Pancreas (tissue), 10 donors: ENCODE data around the gene ZKSCAN1. TPM values are rescaled to one million over a fixed set of nuclear protein-coding genes. Genes with fewer than 3 reads are reported as not detected.

Source experiments
- ATAC-seq, 4 donors: fragments of 200-7000 bp; cut with Tn5 transposase; one replicate each; pipeline versions ENCODE4 v1.8.0 to v1.9.1; 2020; ENCODE audit warnings: mild to moderate bottlenecking in 4 of 4, moderate library complexity in 4 of 4
- DNase-seq, 6 donors: peaks; one replicate each; pipeline ENCODE4 v3.0.0-alpha.2; 2020
- FAIRE-seq: peaks from 2 replicates; lab custom pipeline; 2012; peaks lifted over from hg19 to GRCh38; lab: Jason Lieb, UNC
- H3K27ac ChIP-seq, 4 donors: fragments of 200-600 bp; sonication (generic); 1 replicate in 3 of 4; 2 replicates in 1 of 4; pipeline versions ENCODE4 v1.5.0 to v1.8.0; 2020
- H3K27me3 ChIP-seq, 4 donors: fragments of 200-600 bp; one replicate each; pipeline ENCODE4 v1.8.0; 2021
- H3K36me3 ChIP-seq, 3 donors: fragments of 200-600 bp; sonication (generic) in 1 of 3; one replicate each; pipeline versions ENCODE4 v1.5.0 to v1.8.0; 2020 to 2021
- H3K4me1 ChIP-seq, 3 donors: fragments of 200-600 bp; one replicate each; pipeline ENCODE4 v1.8.0; 2021
- H3K4me3 ChIP-seq, 4 donors: fragments of 200-600 bp; sonication (generic) in 2 of 4; one replicate each; pipeline versions ENCODE4 v1.5.0 to v1.8.0; 2020 to 2021
- H3K9me3 ChIP-seq, 4 donors: fragments of 200-600 bp; one replicate each; pipeline ENCODE4 v1.8.0; 2021
- WGBS, 2 donors: extraction: QIAGEN DNeasy Blood & Tissue Kit; methylation state at CpG; one replicate each; pipeline ENCODE4 v1.1.7; 2013; 5-methylcytosine and 5-hydroxymethylcytosine counted together
- intact Hi-C, 3 donors: fragments of 100-400 bp; cut with DNase I; formaldehyde crosslinking; loops; one replicate each; pipeline versions ENCODE4 v1.11.1 to v1.14.2; 2022
- polyA plus RNA-seq, 2 donors: library from polyadenylated mRNA; stranded (reverse); fragments of 200-250 nt; gene quantifications; one replicate each; pipeline ENCODE4 v1.2.3, GENCODE V29; 2013
- total RNA-seq, 6 donors: library from RNA; stranded (reverse); fragmentation: NEBNext Ultra II Directional in 4 of 6; extraction: Animal tissue kit (Norgen Biotek cat#: 25700) in 4 of 6; gene quantifications; one replicate each; pipeline versions ENCODE4 v1.2.1 to v1.2.4, GENCODE V29; 2021 to 2023
- TF ChIP-seq, protein P1 (sequence below), 4 donors: fragments of 200-600 bp; sonication (generic) in 3 of 4; IDR thresholded peaks; one replicate each; pipeline versions ENCODE4 v1.5.0 to v1.8.0; 2021; ENCODE audit warnings: antibody characterized with exemption in 4 of 4
- donor health status: healthy with polysubstance abuse.
- donor health status: DM: no; HTN: no; CAD: no; lungs with moderate emphysema.
- donor health status: DM: no; HTN: no; CAD: no.
- donor health status: control.
- donor health status: control.
- donor health status: Bipolar disorder and iron deficiency.
- donor health status: DM: yes; HTN: yes; CAD: no.
- donor health status: DM: no; HTN: no; CAD: no.
- donor health status: DM: no; HTN: no; CAD: no.
- donor health status: DM: yes; HTN: yes; CAD: no.

ZKSCAN1 gene
- total and polyA plus RNA-seq, 8 donors: 24.2 to 86.0 (median 61.7) TPM

DNA sequence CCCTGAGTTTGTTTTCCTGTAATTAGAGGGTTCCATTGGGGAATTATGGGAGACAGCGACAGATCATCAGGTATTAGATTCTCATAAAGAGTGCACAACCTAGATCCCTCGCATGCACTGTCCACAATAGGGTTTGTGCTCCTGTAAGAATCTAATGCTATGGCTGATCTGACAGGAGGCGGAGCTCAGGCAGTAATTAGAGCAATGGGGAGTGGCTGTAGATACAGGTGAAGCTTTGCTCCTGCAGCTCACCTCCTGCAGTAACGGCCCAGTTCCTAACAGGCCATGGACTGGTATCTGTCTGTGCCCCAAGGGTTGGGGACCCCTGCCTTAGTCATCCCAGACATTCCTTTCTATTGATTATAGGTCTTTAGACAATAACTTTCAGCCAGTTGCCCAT is 33.3 kb downstream of the ZKSCAN1 start:
- no peak for FAIRE-seq
- DNase-seq: no peak

DNA sequence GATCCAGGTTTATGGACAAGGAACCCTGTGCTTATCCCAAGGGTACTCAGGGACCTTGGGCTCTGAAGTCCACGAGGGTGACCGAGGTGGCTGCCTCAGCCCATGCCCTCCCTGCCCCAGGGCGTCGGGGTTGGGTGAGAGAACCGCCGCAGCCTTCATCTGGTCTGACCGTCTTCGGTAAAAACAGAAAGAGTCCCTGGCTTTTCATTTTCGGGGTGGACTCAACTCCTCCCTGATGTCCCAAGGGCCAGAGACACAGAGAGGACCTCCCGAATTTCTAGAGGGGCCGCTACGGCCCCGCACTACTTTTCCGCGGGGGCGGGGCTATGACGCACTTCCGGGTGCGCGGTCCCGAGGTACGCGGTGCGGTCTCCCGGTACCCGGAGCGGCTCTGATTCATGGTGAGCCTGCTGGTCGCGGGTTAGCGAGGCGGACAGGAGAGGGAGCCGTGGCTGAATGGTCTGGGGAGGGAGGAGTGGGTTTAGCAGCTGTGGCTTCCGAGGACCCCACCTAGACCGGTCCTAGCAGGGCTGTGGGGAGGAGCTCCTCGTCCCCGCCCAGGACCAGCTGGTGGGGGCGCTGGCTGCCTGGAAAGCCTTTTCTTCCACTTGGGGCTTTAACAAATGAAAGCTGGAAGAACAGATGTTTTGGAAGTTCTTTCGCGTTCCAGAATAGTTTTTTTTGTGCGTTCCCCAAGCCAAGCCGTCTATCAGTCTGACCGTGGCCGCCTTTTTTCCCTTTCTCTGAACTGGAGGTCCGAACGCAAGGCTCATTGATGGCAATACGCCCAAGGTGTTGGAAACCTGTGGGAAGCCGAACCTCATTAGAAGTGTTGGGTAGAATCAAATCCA is 34.3 kb downstream of the ZKSCAN1 start, which contains the start of gene ZSCAN21:
Gene ZSCAN21, plus strand, starts transcription at position 334 of the 851 bp plus-strand sequence. CDS start 7,233 bp downstream, outside the sequence.
- Histone ChIP-seq H3K36me3 (no peaks in the 10 kb centered on the region), H3K27ac (peak within 1 kb of the TSS; percentile 92 to 94 (median 94)), H3K27me3 (no peaks in the 10 kb centered on the region), H3K4me3 (peak within 1 kb of the TSS; percentile 61 to 88 (median 80)), H3K9me3 (no peaks in the 10 kb centered on the region), H3K4me1 (peaks cover 0 to 10% (median 7%) of the 10 kb centered on the region in 3 donors)
- DNase-seq (peak; percentile 81 to 93 (median 86)), FAIRE-seq (no peak), ATAC-seq (peak; percentile 90 to 96 (median 91))
- 0% methylated on average over 47 of the region's 47 CpGs for WGBS, 2 donors
- intact Hi-C loops: loop anchor here in 1 of 3 donors (10.0 kb wide), 1 partner anchor 125 kb away; the partner anchor contains the start of gene GJC3
- TF ChIP-seq, protein P1, sequence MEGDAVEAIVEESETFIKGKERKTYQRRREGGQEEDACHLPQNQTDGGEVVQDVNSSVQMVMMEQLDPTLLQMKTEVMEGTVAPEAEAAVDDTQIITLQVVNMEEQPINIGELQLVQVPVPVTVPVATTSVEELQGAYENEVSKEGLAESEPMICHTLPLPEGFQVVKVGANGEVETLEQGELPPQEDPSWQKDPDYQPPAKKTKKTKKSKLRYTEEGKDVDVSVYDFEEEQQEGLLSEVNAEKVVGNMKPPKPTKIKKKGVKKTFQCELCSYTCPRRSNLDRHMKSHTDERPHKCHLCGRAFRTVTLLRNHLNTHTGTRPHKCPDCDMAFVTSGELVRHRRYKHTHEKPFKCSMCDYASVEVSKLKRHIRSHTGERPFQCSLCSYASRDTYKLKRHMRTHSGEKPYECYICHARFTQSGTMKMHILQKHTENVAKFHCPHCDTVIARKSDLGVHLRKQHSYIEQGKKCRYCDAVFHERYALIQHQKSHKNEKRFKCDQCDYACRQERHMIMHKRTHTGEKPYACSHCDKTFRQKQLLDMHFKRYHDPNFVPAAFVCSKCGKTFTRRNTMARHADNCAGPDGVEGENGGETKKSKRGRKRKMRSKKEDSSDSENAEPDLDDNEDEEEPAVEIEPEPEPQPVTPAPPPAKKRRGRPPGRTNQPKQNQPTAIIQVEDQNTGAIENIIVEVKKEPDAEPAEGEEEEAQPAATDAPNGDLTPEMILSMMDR (IDR thresholded peaks at IDR 0.05): no peak

More for the DNA sequence above, 33.3 kb downstream of the ZKSCAN1 start:
- no peak overlapping the region for H3K4me3 ChIP-seq
- H3K4me1 ChIP-seq: peaks cover 0 to 10% (median 7%) of the 10 kb centered on the region in 3 donors
- H3K27ac ChIP-seq: no peak overlapping the region
- ATAC-seq: no peak
- H3K27me3 ChIP-seq: no peaks in the 10 kb centered on the region
- 69 to 72% methylated on average over 4 of the region's 4 CpGs for WGBS, 2 donors
- TF ChIP-seq, protein P1 (IDR thresholded peaks at IDR 0.05): no peak
- no peaks in the 10 kb centered on the region for H3K9me3 ChIP-seq
- intact Hi-C loops: no loop called here
- H3K36me3 ChIP-seq: no peaks in the 10 kb centered on the region

DNA sequence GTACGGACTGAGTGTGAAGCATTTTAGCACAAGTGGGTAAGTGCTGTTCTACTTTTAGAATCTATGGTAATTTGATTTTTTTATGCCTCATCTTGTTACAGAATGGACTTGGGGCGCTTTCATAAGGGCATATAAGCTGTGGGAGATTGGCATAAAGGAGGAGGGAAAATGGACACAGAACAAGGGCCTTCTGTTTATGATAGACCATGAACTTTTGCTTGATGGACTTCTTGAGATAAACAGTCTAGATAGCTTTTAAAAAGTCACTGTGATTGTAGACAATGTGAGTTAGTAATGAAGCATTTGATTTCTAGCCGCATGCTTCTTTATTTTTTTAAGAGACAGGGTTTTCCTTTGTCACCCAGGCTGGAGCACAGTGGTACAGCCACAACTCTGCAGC is 36.2 kb downstream of the ZKSCAN1 start:
- H3K27me3 ChIP-seq: no peaks in the 10 kb centered on the region
- H3K9me3 ChIP-seq: no peaks in the 10 kb centered on the region
- ATAC-seq: no peak
- no peak for DNase-seq
- peaks cover 0 to 10% (median 7%) of the 10 kb centered on the region in 3 donors for H3K4me1 ChIP-seq
- WGBS, 2 donors: 75 to 76% methylated on average over 3 of the region's 3 CpGs
- no peaks in the 10 kb centered on the region for H3K36me3 ChIP-seq
- H3K27ac ChIP-seq: no peak overlapping the region
- no peak for FAIRE-seq
- intact Hi-C loops: loop anchor here in 1 of 3 donors (10.0 kb wide), 1 partner anchor 127 kb away; the partner anchor contains the start of gene GJC3
- TF ChIP-seq, protein P1 (IDR thresholded peaks at IDR 0.05): no peak
- H3K4me3 ChIP-seq: no peak overlapping the region

DNA sequence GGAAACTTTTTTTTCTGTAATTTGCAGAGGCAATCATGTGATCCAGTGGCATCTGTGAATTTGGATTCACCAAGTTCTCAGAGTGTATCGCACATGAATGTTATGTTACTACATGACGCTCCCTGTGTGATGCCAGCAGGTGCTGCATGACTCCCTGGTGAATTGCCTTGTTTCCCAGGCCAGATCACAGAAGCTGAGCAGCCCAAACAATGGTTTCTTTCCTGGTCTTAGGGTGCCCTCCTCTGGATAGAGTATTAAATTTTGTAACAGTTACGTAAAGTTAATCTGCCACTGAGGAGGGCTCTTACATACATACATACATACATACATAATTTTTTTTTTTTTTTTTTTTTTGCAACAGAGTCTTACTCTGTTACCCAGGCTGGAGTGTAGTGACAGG is 37.8 kb downstream of the ZKSCAN1 start:
- H3K9me3 ChIP-seq: no peaks in the 10 kb centered on the region
- no peak overlapping the region for H3K4me3 ChIP-seq
- H3K27me3 ChIP-seq: no peaks in the 10 kb centered on the region
- peaks cover 0 to 9% (median 6%) of the 10 kb centered on the region in 3 donors for H3K36me3 ChIP-seq
- ATAC-seq: peak; percentile 69 to 85 (median 75)
- TF ChIP-seq, protein P1 (IDR thresholded peaks at IDR 0.05): peak in 2 of 4 donors; percentile 11 to 13
- FAIRE-seq: no peak
- peaks cover 0 to 10% (median 7%) of the 10 kb centered on the region in 3 donors for H3K4me1 ChIP-seq
- no peak overlapping the region for H3K27ac ChIP-seq
- intact Hi-C loops: loop anchor here in 1 of 3 donors (10.0 kb wide), 1 partner anchor 128 kb away; the partner anchor contains the start of gene GJC3
- WGBS, 2 donors: 10 to 20% methylated on average over 3 of the region's 3 CpGs
- peak in 5 of 6 donors; percentile 59 to 80 (median 67) for DNase-seq
